HUES48 (cell line): Measurements from ENCODE around the gene CDH16.
"Not testable (repeated sequence)": the region's sequence is repeated elsewhere in the genome, so short reads cannot be mapped to it uniquely, and the experiment has no call there.

Experiments
- H3K27ac ChIP-seq: one replicate; pipeline ENCODE4 v1.7.0; 2013; ENCODE audit warnings: low read depth, low read length, inconsistent platforms
- H3K27me3 ChIP-seq: 2 replicates; pipeline ENCODE4 v1.6.1; 2013; ENCODE audit warnings: mild to moderate bottlenecking, low read length; ENCODE audit not compliant: control insufficient read depth, insufficient read depth
- H3K36me3 ChIP-seq: 2 replicates; pipeline ENCODE4 v1.6.1; 2013; ENCODE audit warnings: low read length; ENCODE audit not compliant: control insufficient read depth, insufficient read depth
- H3K4me1 ChIP-seq: 2 replicates; pipeline ENCODE4 v1.6.1; 2013; ENCODE audit warnings: mild to moderate bottlenecking, low read length; ENCODE audit not compliant: control insufficient read depth, insufficient read depth
- H3K4me3 ChIP-seq: 2 replicates; pipeline ENCODE4 v1.5.1; 2013; ENCODE audit warnings: mild to moderate bottlenecking, low read depth, low read length
- H3K9ac ChIP-seq: 2 replicates; pipeline ENCODE4 v1.6.1; 2013; ENCODE audit warnings: mild to moderate bottlenecking, low read depth, low read length, moderate library complexity
- H3K9me3 ChIP-seq: 2 replicates; pipeline ENCODE4 v1.6.1; 2013; ENCODE audit warnings: low read length; ENCODE audit not compliant: control insufficient read depth, insufficient read depth

CDH16 gene

GRCh38 chr16:66946974-66947301 is 28.3 kb upstream of the CDH16 start:
- Histone ChIP-seq H3K36me3 (peaks cover 18% of the 10 kb centered on the region), H3K4me1 (no peaks in the 10 kb centered on the region), H3K4me3 (no peak overlapping the region), H3K27me3 (peaks cover 36% of the 10 kb centered on the region), H3K27ac (no peak overlapping the region), H3K9me3 (no peaks in the 10 kb centered on the region; the same call in 1 of the 2 replicates), H3K9ac (no peak overlapping the region)

GRCh38 chr16:66946541-66946940 is 27.9 kb upstream of the CDH16 start:
- H3K27me3 ChIP-seq: peaks cover 36% of the 10 kb centered on the region
- H3K27ac ChIP-seq: no peak overlapping the region
- H3K4me1 ChIP-seq: no peaks in the 10 kb centered on the region
- H3K36me3 ChIP-seq: peaks cover 22% of the 10 kb centered on the region
- no peak overlapping the region for H3K4me3 ChIP-seq
- no peak overlapping the region for H3K9ac ChIP-seq
- no peaks in the 10 kb centered on the region; the same call in 1 of the 2 replicates for H3K9me3 ChIP-seq

GRCh38 chr16:66945939-66946338 is 27.3 kb upstream of the CDH16 start:
- Histone ChIP-seq H3K4me1 (no peaks in the 10 kb centered on the region), H3K9ac (no peak overlapping the region), H3K9me3 (no peaks in the 10 kb centered on the region), H3K4me3 (no peak overlapping the region), H3K36me3 (peaks cover 28% of the 10 kb centered on the region), H3K27ac (no peak overlapping the region), H3K27me3 (peaks cover 36% of the 10 kb centered on the region)

- H3K9ac ChIP-seq, H3K27ac ChIP-seq, H3K9me3 ChIP-seq, H3K4me3 ChIP-seq, H3K4me1 ChIP-seq: not testable (repeated sequence)
- Histone ChIP-seq H3K36me3 (peaks cover 37% of the 10 kb centered on the region), H3K27me3 (peaks cover 28% of the 10 kb centered on the region)
Measured at GRCh38 chr16:66944971-66945370, 26.3 kb upstream of the CDH16 start.

- Histone ChIP-seq H3K36me3 (peaks cover 37% of the 10 kb centered on the region), H3K9ac (no peak overlapping the region), H3K27ac (no peak overlapping the region), H3K27me3 (peaks cover 19% of the 10 kb centered on the region), H3K9me3 (no peaks in the 10 kb centered on the region), H3K4me1 (no peaks in the 10 kb centered on the region), H3K4me3 (no peak overlapping the region)
Measured at GRCh38 chr16:66944054-66944441, 25.4 kb upstream of the CDH16 start.

DNA sequence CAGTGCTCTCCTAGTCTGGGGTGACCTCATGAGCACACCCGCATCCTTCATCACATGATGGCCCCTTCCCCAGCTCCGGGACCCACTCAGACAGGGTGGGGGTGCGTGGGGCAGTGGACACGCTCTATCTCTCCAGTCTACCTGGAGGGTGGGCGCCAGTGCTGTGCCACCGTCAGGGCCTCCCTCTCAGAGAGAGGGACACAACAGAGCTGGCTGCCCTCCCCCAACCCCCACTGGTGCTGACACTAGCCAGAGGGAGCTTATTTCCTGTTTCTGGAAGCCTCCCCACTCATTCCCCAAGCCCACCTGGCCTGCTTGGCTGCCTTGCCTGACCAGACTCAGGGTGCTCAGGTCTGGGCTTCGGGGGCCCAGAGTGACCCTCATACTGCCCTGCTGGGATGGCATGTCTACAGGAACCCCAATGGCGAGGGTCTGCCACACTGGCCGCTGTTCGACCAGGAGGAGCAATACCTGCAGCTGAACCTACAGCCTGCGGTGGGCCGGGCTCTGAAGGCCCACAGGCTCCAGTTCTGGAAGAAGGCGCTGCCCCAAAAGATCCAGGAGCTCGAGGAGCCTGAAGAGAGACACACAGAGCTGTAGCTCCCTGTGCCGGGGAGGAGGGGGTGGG is 24.9 kb upstream of the CDH16 start:
- H3K27ac ChIP-seq: no peak overlapping the region
- H3K36me3 ChIP-seq: peaks cover 37% of the 10 kb centered on the region
- H3K9me3 ChIP-seq: no peaks in the 10 kb centered on the region
- no peak overlapping the region for H3K9ac ChIP-seq
- H3K27me3 ChIP-seq: peaks cover 14% of the 10 kb centered on the region
- no peak overlapping the region for H3K4me3 ChIP-seq
- H3K4me1 ChIP-seq: no peaks in the 10 kb centered on the region

DNA sequence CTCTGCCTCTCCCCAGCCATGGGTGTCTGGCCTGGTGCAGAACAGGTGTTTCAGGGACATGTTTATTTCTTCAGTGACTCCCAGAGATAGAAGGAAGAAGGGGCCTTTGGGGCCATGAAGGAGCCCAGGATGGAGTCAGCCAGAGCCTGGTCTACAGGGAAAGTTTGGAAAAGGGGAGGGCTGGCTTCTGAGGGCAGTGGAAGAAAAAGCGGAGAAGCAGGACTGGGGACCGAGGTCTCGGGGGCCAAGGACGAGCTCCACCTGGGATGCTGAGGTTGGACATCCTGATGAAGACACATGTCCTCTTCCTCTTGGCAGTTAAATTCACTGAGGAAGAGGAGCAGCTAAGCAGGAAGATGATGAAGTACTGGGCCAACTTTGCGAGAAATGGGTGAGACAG is 24.3 kb upstream of the CDH16 start:
- Histone ChIP-seq H3K9ac (no peak overlapping the region), H3K27ac (no peak overlapping the region), H3K4me1 (no peaks in the 10 kb centered on the region), H3K4me3 (no peak overlapping the region), H3K9me3 (no peaks in the 10 kb centered on the region), H3K27me3 (peaks cover 8% of the 10 kb centered on the region), H3K36me3 (peaks cover 37% of the 10 kb centered on the region)

DNA sequence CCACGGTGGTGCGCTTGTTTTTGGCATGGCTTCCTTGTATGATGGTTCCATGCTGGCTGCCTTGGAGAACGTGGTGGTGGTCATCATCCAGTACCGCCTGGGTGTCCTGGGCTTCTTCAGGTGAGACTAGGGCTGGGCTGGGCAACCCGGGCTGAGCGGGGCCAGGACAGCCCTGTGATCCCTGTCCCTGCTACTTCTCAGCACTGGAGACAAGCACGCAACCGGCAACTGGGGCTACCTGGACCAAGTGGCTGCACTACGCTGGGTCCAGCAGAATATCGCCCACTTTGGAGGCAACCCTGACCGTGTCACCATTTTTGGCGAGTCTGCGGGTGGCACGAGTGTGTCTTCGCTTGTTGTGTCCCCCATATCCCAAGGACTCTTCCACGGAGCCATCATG is 21.6 kb upstream of the CDH16 start:
- no peak overlapping the region for H3K9ac ChIP-seq
- H3K4me1 ChIP-seq: 0 out of 2 replicates have a peak, but pooled peaks cover 3% of the 10 kb centered on the region
- no peak overlapping the region for H3K27ac ChIP-seq
- peaks cover 37% of the 10 kb centered on the region for H3K36me3 ChIP-seq
- H3K9me3 ChIP-seq: no peaks in the 10 kb centered on the region
- no peak overlapping the region for H3K4me3 ChIP-seq
- peaks cover 5% of the 10 kb centered on the region for H3K27me3 ChIP-seq

GRCh38 chr16:66939366-66939765 is 20.7 kb upstream of the CDH16 start:
- Histone ChIP-seq H3K4me1 (0 out of 2 replicates have a peak, but pooled peaks cover 5% of the 10 kb centered on the region), H3K36me3 (peaks cover 37% of the 10 kb centered on the region), H3K27me3 (peaks cover 11% of the 10 kb centered on the region), H3K27ac (no peak overlapping the region), H3K9ac (no peak overlapping the region), H3K4me3 (no peak overlapping the region), H3K9me3 (no peaks in the 10 kb centered on the region)

GRCh38 chr16:66937725-66938337 is 19.1 kb upstream of the CDH16 start:
- Histone ChIP-seq H3K4me1 (0 out of 2 replicates have a peak, but pooled peaks cover 5% of the 10 kb centered on the region), H3K9me3 (no peaks in the 10 kb centered on the region), H3K9ac (no peak overlapping the region), H3K36me3 (peaks cover 27% of the 10 kb centered on the region), H3K4me3 (no peak overlapping the region), H3K27me3 (peaks cover 13% of the 10 kb centered on the region), H3K27ac (no peak overlapping the region)

DNA sequence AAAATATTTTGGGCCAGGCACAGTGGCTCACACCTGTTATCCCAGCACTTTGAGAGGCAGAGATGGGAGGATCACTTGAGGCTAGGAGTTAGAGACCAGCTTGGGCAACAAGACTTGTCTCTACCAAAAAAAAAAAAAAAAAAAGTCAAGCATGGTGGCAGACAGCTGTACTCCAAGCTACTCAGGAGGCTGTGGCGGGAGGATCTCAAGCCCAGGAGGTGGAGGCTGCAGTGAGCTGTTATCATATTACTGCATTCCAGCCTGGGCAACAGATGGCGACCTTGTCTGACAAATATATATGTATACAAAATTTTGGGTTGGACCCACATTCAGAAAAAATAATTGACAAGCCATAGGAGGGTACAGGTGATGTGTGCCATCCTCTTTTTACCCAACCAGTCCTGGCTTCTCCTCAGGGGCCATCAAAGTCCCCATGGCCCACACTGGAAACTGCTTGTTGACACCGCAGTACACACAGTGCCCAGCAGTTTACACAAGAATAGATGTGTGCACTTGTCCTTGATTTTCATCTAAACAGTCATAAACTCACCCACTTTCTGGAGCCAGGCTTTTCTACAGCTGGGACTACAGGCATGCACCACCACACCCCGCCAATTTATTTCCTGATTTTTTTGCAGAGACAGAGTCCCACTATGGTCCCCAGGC is 18.3 kb upstream of the CDH16 start:
- Histone ChIP-seq H3K4me1 (0 out of 2 replicates have a peak, but pooled peaks cover 5% of the 10 kb centered on the region), H3K27me3 (peaks cover 13% of the 10 kb centered on the region), H3K27ac (no peak overlapping the region), H3K9me3 (no peaks in the 10 kb centered on the region), H3K4me3 (no peak overlapping the region), H3K36me3 (peaks cover 20% of the 10 kb centered on the region), H3K9ac (no peak overlapping the region)
